ENCODE measurements around the gene SCN1A.

The SCN1A gene

GRCh38 chr2:165969227-165969626, 158.6 kb downstream of the SCN1A start:
- DNase-seq = no peak

GRCh38 chr2:165967746-165968145, 160.1 kb downstream of the SCN1A start:
- DNase-seq = no peak

GRCh38 chr2:165961818-165962217, 166.0 kb downstream of the SCN1A start:
- DNase-seq = no peak

- no peak for DNase-seq
These were observed 168.4 kb downstream of the SCN1A start for GRCh38 chr2:165959371-165959770.

DNA sequence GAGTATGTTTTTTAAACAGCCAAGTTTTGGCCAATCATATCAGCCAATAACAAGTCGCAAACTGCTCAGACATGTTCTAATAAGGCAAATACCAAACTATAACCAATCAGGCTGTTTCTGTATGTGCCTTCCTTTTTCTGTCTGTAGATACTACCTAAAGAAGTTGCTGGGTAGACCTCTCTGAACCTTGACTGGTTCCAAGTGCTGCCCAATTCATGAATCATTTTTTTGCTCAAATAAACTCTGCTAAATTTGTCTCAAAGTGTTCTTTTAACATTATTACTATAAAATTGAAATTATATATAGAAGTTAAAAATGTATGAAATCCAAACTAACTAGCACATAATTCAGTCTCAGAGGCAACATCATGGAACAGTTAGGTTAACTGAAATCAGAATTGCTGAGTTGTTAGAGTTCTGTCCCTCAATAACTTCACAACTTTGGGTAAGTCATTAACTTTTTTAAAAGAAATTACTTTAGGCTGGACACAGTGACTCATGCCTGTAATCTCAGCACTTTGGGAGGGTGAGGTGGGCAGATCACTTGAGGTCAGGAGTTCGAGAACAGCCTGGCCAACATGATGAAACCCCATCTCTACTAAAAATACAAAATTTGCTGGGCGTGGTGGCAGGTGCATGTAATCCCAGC, 169.4 kb downstream of the SCN1A start:
- DNase-seq = no peak

- no peak for DNase-seq
These were observed 170.7 kb downstream of the SCN1A start for GRCh38 chr2:165957030-165957675.

- peak; percentile 97 for DNase-seq
These were observed 173.9 kb downstream of the SCN1A start, which contains the start of gene TTC21B for GRCh38 chr2:165953655-165954606. Gene TTC21B (minus strand): TSS chr2:165953776. CDS start chr2:165953705, 71 bp downstream.

DNA sequence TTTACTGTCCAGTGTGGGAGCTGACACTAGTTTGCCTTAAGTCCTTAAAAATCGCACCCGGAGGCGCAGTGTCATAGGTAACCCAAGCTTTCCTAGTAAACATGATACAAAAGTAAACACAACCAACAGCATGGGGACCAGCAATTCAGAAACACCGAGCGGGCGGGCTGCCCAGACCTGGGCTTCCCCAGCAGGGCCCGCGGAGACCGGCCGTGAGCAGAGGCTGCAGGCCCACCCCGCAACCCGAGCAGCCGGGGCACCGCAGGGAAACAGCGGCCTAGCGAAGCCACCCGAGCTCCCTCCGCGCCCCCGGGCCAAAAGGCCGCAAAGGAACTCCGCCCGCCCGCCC, 174.5 kb downstream of the SCN1A start:
- no peak for DNase-seq

DNA sequence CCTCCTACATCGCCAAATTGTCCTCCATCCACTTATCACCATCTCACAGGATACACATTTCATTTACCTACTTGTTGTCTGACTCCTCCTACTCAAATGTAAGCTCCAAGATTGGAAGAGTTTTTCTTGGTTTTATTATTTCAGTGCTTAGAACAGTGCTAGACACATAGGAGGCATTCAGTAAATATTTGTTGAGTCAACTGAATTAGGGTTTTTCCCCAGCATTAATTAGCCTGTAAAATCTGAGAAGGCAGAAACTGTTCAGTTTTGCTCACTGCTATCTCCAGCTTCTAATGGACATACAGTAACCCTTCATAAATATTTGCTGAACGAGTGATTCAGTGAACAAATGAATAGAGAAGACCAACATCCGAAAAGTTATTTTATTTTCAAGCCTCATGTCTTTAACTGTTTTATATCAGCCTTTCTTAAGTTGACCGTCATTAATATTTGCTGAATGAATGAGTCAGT, 175.0 kb downstream of the SCN1A start:
- DNase-seq = no peak

DNA sequence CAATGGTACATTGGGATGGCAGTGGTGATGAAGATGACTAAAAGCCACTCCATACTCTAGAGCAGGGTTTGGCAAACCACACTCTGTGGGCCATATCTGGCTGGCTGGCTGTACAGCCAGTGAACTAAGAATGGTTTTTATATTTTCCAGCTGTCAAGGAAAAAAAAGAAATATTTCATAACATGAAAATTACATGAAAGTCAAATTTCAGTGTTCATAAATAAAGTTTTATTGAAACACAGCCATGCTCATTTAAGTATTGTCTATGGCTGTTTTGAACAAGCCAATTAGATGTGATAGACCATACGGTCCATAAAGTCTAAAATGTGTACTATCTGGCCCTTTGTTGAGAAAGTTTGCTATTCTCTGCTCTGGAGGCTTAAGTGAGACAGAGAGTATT, 175.7 kb downstream of the SCN1A start:
- no peak for DNase-seq

- no peak for DNase-seq
These were observed 177.4 kb downstream of the SCN1A start for GRCh38 chr2:165950438-165950837.

- no peak for DNase-seq
These were observed 186.0 kb downstream of the SCN1A start for GRCh38 chr2:165941827-165942226.

GRCh38 chr2:165938237-165938636, 189.6 kb downstream of the SCN1A start:
- DNase-seq = no peak
